A549 (cell line): ENCODE results near the gene EPB41L2.

Experiments
- ATOH8 ChIP-seq: fragments of 250-450 bp; sonication (Bioruptor Pico); IDR thresholded peaks from 2 replicates; pipeline ENCODE4 v1.5.0; 2020; ENCODE audit warnings: low read depth, mild to moderate bottlenecking, moderate library complexity
- CTCF ChIP-seq: fragments of >200 bp; sonication (Bioruptor Twin); formaldehyde crosslinking; IDR thresholded peaks from 3 replicates; pipeline ENCODE4 v1.5.1; 2016
- E2F6 ChIP-seq: IDR thresholded peaks from 2 replicates; pipeline ENCODE4 v1.6.1; 2012; ENCODE audit warnings: low read depth, borderline replicate concordance
- ESRRA ChIP-seq: fragments of 150-350 bp; IDR thresholded peaks from 2 replicates; pipeline ENCODE4 v1.6.1; 2014; ENCODE audit warnings: mild to moderate bottlenecking, low read length, borderline replicate concordance
- KDM5A ChIP-seq: fragments of 200-600 bp; sonication (generic); IDR thresholded peaks from 2 replicates; pipeline ENCODE4 v1.6.1; 2016; ENCODE audit warnings: antibody characterized with exemption, mild to moderate bottlenecking
- NPAS2 ChIP-seq: fragments of 250-450 bp; sonication (Bioruptor Pico); IDR thresholded peaks from 2 replicates; pipeline ENCODE4 v1.8.0; 2022; ENCODE audit warnings: mild to moderate bottlenecking, moderate library complexity, borderline replicate concordance
- POLR2A ChIP-seq: IDR thresholded peaks from 2 replicates; pipeline ENCODE4 v1.6.1; 2012; ENCODE audit warnings: mild to moderate bottlenecking, low read length
- RCOR1 ChIP-seq: fragments of 150-350 bp; IDR thresholded peaks from 2 replicates; pipeline ENCODE4 v1.6.1; 2014; ENCODE audit warnings: antibody characterized with exemption, low read length, low read depth
- REST ChIP-seq: fragments of 200-600 bp; sonication (generic); IDR thresholded peaks from 2 replicates; pipeline ENCODE4 v1.6.1; 2016; ENCODE audit warnings: antibody characterized with exemption, mild to moderate bottlenecking, moderate library complexity
- SMC3 ChIP-seq: fragments of >200 bp; sonication (Bioruptor Twin); formaldehyde crosslinking; IDR thresholded peaks from 3 replicates; pipeline ENCODE4 v1.6.1; 2018; ENCODE audit warnings: inconsistent platforms

- TF ChIP-seq CTCF (no peak), SMC3 (no peak), REST (no peak), POLR2A (no peak), E2F6 (no peak), KDM5A (no peak), ESRRA (no peak), NPAS2 (CRISPR knock-in tag) (no peak), RCOR1 (no peak), ATOH8 (CRISPR knock-in tag) (no peak)
These were observed 223.0 kb downstream of the EPB41L2 start for GRCh38 chr6:130840050-130840449.
